ENCODE results near the gene FAM89A. TPM values are rescaled to one million over a fixed set of nuclear protein-coding genes. Genes with fewer than 3 reads are reported as not detected.

FAM89A gene
- total and polyA plus RNA-seq, 9 of the 15 experiments (the other 6 are each of a cell fraction or from before 2014, with no cell fraction given): 8.7 to 66.2 (median 43.3) TPM

GRCh38 chr1:231040019-231040799 is at the start of gene FAM89A (continued):
- no peak; the same call in 1 of the 2 replicates for TF ChIP-seq HMGXB4 (CRISPR knock-in tag; IDR thresholded peaks at IDR 0.05)
- no peak for TF ChIP-seq ZBTB2 (IDR thresholded peaks at IDR 0.05)
- no peak for TF ChIP-seq TSC22D4 (tag; IDR thresholded peaks at IDR 0.05)
- TF ChIP-seq FOXJ2 (tag; IDR thresholded peaks at IDR 0.05): no peak
- TF ChIP-seq ZNF174 (CRISPR knock-in tag; IDR thresholded peaks at IDR 0.05): no peak
- no peak for TF ChIP-seq CSDE1 (IDR thresholded peaks at IDR 0.05)
- no peak for TF ChIP-seq EP300 (IDR thresholded peaks at IDR 0.05; ENCODE audit: low read length)
- TF ChIP-seq MEF2D (tag; conservative IDR thresholded peaks at IDR 0.05; ENCODE audit: low read depth): no peak
- TF ChIP-seq SMAD3 (CRISPR knock-in tag; conservative IDR thresholded peaks at IDR 0.05): no peak
- no peak for TF ChIP-seq HDAC3 (IDR thresholded peaks at IDR 0.05; ENCODE audit: borderline replicate concordance, partially characterized antibody)
- TF ChIP-seq ZNF699 (CRISPR knock-in tag; IDR thresholded peaks at IDR 0.05; ENCODE audit: insufficient replicate concordance): no peak
- TF ChIP-seq JUND (IDR thresholded peaks at IDR 0.05; ENCODE audit: borderline replicate concordance, low read depth, low read length): no peak
- TF ChIP-seq JUND (tag; IDR thresholded peaks at IDR 0.05; ENCODE audit: borderline replicate concordance, low read depth, low read length): no peak
- TF ChIP-seq BCL6 (CRISPR knock-in tag; IDR thresholded peaks at IDR 0.05): no peak
- TF ChIP-seq ZBTB34 (CRISPR knock-in tag; IDR thresholded peaks at IDR 0.05): no peak
- TF ChIP-seq IRF1 (CRISPR knock-in tag; IDR thresholded peaks at IDR 0.05; ENCODE audit: borderline replicate concordance): no peak
- TF ChIP-seq NR1H2 (CRISPR knock-in tag; IDR thresholded peaks at IDR 0.05): no peak
- TF ChIP-seq ETV6 (IDR thresholded peaks at IDR 0.05; ENCODE audit: borderline replicate concordance in 1 of 2, low read depth in 2 of 2, low read length in 1 of 2): no peak
- no peak for TF ChIP-seq ETV6 (CRISPR knock-in tag; IDR thresholded peaks at IDR 0.05; ENCODE audit: borderline replicate concordance)
- TF ChIP-seq ZZZ3 (IDR thresholded peaks at IDR 0.05): no peak
- no peak for TF ChIP-seq TAF15 (IDR thresholded peaks at IDR 0.05; ENCODE audit: low read depth, low read length)
- no peak for TF ChIP-seq ZC3H4 (CRISPR knock-in tag; IDR thresholded peaks at IDR 0.05; ENCODE audit: borderline replicate concordance)
- no peak for TF ChIP-seq CBX1 (IDR thresholded peaks at IDR 0.05; ENCODE audit: low read depth)
- TF ChIP-seq ZNF12 (CRISPR knock-in tag; IDR thresholded peaks at IDR 0.05): no peak
- TF ChIP-seq SP1 (CRISPR knock-in tag; IDR thresholded peaks at IDR 0.05): no peak

Data from K562 (cell line).